SU-DHL-6 (cell line): Measurements from ENCODE around the gene STPG3.
"Not testable (repeated sequence)": the region's sequence is repeated elsewhere in the genome, so short reads cannot be mapped to it uniquely, and the experiment has no call there.

ENCODE experiments used
- EZH2phosphoT487 ChIP-seq: fragments of 200-600 bp; sonication (generic), shearing (Covaris generic); conservative IDR thresholded peaks from 2 replicates; pipeline ENCODE4 v1.6.1; 2018; ENCODE audit warnings: mild to moderate bottlenecking, antibody characterized with exemption, low read length, moderate library complexity, mixed read lengths
- TF ChIP-seq, protein P1 (sequence below): fragments of 200-600 bp; sonication (generic); IDR thresholded peaks from one replicate; pipeline ENCODE4 v1.5.1; 2017; ENCODE audit warnings: antibody characterized with exemption, mild to moderate bottlenecking, low read length, moderate library complexity; ENCODE audit not compliant: insufficient read depth, poor library complexity, severe bottlenecking

DNA sequence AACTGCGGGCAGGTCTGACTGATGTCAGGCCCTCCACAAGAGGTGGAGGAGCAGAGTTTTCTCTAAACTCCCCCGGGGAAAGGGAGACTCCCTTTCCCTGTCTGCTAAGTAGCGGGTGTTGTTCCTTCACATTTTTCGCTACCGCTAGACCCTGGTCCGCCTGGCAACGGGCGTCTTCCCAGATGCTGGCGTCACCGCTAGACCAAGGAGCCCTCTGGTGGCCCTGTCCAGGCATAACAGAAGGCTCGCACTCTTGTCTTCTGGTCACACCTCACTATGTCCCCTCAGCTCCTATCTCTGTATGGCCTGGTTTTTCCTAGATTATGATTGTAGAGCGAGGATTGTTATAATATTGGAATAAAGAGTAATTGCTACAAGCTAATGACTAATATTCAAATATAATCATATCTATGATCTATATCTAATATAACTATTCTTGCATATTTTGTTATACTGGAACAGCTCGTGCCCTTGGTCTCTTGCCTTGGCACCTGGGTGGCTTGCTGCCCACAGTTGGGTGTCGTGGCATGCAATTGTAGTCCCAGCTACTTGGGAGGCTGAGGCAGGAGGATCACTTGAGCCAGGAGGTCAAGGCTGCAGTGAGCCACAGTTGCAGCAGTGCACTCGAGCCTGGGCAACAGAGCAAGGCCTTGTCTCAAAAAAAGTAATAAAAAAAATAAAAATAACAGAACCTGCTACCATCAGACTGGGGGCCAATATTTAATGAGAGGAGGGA is 11.3 kb downstream of the STPG3 start:
- TF ChIP-seq, protein P1, sequence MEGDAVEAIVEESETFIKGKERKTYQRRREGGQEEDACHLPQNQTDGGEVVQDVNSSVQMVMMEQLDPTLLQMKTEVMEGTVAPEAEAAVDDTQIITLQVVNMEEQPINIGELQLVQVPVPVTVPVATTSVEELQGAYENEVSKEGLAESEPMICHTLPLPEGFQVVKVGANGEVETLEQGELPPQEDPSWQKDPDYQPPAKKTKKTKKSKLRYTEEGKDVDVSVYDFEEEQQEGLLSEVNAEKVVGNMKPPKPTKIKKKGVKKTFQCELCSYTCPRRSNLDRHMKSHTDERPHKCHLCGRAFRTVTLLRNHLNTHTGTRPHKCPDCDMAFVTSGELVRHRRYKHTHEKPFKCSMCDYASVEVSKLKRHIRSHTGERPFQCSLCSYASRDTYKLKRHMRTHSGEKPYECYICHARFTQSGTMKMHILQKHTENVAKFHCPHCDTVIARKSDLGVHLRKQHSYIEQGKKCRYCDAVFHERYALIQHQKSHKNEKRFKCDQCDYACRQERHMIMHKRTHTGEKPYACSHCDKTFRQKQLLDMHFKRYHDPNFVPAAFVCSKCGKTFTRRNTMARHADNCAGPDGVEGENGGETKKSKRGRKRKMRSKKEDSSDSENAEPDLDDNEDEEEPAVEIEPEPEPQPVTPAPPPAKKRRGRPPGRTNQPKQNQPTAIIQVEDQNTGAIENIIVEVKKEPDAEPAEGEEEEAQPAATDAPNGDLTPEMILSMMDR = not testable (repeated sequence)
- TF ChIP-seq EZH2phosphoT487 = not testable (repeated sequence)
